HG03378 (cell line): ENCODE data around the gene RALBP1.

Source experiments
- ATAC-seq: cut with Tn5 transposase; IDR thresholded peaks from one replicate; pipeline ENCODE4 v1.9.1; 2021; ENCODE audit warnings: mild to moderate bottlenecking, moderate library complexity; ENCODE audit not compliant: unreplicated experiment

RALBP1 gene

DNA sequence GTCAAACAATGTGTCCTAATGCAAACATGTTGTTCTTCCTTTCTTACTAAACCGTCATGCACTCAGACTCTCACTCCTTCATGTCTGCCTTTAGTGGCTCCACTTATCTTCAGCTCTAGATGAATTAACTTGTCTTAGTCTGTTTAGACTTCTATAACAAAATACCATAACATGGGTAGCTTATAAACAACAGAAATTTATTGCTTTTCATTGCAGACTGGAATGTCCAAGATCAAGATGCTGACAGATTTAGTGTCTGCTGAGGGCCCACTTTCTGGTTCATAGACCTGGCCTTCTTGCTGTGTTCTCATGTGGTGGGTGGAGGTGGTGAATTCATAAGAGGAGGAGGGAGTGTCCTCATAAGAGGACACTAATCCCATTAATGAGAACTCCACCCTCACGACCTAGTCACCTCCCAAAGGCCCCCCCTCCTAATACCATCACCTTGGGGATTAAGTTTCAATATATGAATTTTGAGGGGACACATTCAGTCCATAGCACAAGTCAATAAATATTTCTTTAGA, 32.3 kb downstream of the RALBP1 start:
- no peak for ATAC-seq

DNA sequence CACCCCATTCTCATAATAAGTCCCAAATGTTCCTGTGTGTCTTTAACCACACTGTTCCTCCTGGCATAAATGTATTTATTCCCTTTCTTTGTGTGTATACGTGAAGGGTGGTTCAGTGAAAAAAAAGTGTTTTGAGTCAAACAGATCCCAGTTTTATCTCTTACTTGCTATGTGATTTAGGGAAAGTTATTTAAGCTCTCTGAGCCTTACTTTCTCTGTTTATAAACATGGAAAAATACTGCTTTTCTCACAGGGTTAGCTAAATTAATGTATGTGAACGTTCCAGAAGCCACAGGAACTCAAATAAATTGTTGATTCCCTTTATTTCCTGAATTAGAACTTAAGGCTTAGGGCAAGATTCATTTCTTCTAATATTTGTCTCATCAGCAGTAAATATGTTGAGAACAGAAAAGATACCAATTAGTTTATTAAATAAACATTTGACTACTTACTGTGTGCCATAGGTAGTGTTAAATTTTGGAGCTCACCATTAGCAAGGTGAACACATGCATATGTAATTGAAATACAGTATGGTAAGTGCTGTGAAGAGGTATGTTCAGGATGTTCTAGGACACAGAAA, 33.2 kb downstream of the RALBP1 start:
- ATAC-seq, result no peak

DNA sequence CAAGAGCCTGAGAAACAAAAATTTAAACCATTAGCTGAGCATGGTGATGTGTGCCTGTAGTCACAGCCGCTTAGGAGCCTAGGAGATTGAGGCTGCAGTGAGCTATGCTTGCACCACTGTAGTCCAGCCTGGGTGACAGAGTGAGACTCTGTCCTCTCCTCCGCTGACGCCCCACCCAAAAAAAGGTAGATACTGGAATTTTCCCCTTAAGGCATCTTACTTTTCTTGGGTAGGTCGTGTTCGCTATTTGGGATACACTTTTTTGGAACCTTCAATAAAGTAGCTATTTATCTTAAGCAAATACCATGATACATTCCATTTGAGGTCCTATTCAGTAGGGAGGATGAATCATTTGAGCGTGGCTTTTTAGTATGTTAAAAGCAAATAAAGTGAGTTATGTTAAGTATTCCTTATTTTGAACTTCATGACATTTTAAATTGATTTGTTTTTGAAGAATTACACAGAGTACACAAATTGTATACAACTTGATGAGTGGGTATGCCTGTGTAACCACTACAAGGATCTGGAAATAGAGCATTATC, 38.7 kb downstream of the RALBP1 start:
- no peak for ATAC-seq

DNA sequence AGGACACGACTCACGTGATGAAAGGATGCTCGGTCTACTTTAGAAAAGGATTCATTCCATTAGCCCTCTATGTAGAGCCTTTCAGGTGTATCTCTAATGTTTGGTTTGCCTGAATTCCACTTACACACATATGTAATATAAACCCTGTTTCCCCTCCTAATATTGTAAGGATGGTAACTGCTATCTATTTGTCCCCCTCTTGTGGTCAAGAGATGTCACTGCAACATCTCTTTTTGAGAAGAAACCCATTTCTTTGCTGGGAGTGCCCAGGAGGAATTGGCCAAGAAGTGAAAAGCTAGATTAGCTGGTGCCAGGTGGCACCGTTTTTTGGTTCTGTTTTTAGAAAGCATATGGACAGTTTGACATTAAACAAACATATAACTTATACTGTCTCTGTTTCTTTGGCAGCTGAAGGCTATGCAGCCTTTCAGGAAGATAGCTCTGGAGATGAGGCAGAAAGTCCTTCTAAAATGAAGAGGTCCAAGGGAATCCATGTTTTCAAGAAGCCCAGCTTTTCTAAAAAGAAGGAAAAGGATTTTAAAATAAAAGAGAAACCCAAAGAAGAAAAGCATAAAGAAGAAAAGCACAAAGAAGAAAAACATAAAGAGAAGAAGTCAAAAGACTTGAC, 41.2 kb downstream of the RALBP1 start:
- no peak for ATAC-seq

DNA sequence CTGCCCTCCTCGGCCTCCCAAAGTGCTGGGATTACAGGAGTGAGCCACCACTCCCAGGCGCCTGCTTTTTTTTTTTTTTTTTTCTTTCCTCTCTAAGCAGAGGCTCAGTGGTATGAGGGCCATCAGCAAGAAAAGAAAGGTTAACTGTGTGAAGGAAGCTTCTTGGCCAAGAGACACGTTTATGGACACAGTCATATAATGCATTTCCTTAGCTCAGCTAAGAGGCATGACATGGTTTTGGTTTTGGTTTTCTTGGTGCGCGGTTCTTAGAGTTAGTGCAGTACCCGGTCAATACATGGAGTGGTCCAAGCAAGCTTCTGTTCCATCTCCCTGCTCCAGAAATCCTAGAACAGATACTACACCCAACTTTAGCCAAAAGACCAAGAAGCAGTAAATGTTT, 42.6 kb downstream of the RALBP1 start:
- no peak for ATAC-seq

DNA sequence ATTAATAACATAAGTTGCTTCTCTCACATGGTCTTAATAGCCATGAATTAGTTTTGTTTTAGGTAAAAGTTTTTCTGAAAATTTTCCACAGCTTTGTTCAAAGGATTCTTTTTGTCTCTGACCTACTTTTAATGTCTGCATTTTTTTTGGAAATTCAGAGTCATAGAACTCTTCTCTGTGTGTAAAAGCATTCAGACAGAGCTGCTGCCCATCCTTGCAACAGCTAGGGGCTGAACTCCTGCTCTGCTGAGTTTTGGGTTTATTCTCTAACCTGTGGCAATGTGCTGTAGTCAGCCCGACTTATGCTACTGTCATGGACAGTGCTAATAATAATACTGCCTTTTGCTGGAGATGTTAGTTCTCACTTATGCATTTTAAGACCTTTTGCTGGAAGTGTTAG, 44.1 kb downstream of the RALBP1 start:
- no peak for ATAC-seq

DNA sequence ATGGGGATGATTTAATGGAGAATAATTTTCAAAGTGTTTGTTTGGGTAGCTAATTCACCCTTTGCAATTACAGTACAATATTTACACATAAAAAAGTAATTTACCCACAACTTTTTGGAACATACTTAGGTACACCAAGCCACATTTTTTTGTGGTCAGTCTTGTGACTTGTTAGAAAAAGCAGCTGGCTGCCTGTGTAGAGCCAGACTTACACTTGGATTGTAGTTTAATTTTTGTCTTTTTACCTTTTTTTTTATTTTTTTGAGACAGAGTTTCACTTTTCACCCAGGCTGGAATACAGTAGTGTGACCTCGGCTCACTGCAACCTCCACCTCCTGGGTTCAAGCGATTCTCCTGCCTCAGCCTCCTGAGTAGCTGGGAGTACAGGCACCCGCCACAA, 45.4 kb downstream of the RALBP1 start:
- no peak for ATAC-seq

DNA sequence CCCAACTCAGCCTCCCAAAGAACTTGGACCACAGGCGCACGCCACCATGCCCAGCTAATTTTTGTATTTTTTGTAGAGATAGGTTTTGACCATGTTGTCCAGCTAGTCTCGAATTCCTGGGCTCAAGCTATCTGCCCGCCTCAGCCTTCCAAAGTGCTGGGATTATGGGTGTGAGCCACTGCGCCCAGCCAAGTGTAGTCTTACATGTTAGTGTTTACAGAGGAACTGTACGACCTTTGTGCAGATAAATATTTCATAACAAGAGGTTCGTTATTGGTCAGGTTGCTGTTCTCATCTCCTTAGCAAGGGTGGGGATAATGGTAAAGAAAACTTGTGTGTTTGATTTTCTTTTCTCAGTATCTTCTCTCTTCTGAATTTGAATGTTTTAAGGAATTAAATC, 46.5 kb downstream of the RALBP1 start:
- ATAC-seq, result no peak

DNA sequence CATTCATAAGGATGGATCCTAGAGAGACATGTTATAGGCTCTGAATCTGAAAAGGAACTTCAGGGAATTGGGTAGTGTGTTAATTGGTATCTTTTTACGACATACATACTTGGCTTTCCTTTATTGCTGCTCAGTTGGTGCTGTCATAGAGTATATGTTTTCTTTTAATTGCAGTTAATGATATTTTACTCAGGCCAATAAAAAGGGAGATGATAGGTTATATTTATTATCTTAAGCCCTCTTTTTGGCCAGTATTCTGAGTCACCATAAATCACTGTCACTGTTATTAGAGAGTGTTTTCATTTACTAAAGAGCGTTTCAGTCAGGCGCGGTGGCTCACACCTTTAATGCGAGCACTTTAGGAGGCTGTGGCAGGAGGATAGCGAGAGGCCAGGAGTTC, 47.6 kb downstream of the RALBP1 start:
- ATAC-seq, result no peak

DNA sequence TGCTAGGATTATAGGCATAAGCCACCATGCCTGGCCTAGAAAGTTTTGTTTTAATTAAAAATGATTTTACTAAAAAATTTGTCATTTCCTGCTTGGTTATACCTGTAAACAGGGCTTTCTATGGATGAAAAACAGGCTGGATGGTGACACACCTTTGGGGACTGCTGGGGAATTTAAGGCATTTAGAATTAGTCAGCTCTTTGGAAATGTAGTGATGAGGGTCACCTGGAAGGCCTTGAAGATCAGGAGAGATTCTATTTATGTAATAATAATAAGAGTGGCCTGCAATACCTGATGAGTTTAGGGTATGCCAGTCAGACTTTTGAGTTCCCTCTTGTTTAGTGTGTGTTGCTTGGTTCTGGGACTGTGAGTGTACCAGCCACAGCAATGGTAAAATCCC, 51.1 kb downstream of the RALBP1 start:
- no peak for ATAC-seq

DNA sequence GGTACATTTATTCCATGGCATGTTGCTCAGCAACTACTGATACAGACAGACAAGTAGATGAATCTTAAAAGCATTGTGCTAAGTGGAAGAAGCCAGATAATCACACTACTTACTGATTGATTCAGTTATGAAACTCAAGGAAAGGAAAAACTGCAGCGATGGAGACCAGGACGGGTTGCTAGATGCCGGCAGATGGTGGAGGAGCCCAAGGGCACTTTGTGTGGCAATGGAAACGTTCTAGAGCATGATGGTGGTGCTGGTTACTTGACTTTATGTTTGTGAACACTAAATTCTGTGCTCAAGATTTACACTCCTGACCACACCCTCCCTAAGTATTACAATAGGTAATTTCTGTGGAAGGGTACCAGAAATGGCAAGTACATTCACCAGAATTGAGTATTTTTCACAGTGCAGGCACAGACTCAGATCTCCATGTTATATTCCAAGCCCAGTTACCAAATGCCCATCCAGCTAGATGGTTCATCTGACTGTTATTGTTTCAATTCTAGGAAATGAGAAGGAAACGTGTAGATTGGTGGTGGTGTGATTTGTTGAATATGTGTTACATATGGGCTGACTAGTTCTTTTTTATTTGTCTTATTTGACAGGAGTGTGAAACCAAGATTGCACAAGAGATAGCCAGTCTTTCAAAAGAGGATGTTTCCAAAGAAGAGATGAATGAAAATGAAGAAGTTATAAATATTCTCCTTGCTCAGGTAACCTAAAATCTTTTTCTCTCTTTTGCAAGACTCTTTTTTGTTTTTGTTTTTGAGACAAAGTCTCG, 55.1 kb downstream of the RALBP1 start:
- ATAC-seq, result no peak

DNA sequence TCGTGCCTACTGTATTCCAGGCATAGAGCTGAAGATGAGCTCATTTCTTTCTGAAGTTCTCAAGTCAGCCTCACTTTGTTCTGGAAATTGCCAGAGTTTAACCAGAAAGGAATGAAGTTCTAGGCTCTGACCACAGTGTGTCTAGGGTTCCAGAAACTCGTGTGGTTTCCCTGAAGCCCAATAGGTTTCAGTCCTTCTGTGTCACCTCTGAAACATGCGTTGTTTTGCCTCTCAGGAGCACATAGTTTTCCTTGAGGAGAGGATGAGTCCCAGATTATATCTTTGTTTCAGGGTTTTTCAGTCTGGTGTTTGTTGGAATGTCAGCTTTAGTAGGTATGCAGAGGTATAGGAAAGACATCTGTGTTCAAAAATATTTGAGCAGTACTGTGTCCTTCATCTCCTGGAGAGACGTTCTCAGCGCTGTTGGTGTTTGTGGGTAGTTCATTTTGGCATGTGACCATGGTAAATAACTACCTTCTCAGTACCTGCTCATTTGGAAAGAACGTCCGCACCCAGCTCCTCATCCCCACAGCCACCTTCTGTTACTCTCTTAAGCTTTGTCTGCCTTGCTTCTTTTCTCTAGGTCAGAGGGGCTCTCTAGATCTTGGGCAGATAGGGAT, 56.6 kb downstream of the RALBP1 start:
- ATAC-seq, result no peak

DNA sequence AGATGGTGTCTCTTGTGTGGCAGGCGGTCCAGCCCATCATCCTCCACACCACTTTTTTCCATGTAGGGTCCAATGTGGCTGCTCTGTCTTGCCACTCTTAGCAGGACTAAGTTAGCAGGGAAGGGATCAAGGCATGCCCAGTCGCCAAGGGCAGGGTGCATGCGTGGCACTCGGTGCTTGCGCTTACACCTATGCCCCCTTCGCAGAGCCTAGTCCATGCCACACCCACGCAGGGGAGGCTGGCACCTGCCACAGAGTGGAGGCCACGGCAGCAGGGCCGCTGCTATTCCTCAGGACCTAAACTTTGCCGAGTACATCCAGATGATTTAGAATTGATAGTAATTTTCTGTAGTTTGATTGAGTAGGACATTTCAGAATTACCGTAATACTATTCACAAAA, 59.5 kb downstream of the RALBP1 start:
- no peak for ATAC-seq

DNA sequence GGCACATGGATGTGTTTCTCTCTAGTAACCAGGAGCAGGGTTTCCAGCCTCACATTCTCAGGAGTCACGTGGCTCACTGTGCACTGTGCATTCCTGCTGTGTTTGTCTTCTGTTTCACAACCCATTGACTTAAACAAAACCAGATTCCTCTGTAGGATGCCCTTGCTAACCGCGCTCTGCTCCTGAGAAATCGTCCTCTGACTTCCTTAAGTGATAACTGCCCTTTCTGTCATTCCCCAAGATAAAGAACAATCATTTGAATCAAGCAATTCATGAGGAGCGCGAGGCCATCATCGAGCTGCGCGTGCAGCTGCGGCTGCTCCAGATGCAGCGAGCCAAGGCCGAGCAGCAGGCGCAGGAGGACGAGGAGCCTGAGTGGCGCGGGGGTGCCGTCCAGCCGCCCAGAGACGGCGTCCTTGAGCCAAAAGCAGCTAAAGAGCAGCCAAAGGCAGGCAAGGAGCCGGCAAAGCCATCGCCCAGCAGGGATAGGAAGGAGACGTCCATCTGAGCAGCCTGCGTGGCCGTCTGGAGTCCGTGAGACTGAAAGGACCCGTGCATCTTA, 60.2 kb downstream of the RALBP1 start:
- no peak for ATAC-seq

DNA sequence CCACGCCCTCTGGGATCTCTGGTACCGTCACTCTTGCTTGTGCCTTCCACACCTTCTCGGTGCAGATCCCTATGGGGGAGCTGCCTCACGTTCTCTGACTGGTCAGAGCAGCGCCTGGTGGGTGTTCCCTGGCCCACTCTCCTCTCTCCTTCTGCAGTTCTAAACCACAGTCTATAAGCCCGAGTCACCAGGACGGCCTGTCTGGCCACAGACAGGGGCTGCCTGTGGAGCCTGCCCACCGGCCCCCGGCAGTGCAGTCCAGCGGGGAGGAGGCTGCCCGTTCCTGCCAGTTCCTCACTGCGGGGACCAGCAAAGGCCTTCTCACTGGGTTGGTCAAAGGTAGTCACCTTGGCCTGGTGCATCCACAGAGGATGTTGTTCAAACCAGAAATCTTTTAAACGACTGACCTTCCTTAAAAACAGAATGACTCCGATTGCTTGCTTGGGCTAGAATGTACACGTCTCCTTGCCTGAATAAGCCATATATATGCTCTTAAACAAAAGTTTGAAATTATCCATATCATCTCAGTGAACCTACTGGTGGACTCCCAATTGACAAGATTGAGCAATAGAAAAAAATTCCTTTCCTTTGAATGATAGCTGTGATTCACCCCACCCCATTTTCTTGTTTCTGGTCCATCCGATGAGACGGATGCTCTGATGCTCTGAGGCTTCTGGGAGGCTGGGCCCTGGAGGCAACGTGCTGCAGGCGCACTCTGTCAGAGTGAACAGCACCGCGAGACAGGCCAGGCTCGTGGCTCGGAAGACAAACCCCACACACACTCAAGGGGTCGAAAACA, 61.2 kb downstream of the RALBP1 start:
- ATAC-seq, result no peak

DNA sequence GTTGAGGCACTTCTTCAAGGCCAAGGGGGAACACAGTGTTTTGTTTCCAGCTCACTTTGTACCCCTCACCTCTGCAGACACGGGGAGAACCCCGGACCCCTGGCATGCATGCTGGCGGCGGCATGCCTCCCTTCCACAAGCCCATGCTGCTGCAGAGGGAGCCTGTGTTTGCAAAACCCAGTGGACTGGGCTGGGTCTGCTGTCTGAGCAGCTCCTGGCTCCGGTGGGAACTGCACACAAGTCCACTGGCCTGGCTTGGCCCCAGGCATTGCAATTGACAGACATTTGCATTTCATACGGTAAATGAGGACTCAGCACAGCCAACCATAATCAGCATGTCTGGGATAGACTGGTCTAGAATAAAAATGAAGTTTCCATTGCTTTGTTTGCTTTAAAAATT, 62.4 kb downstream of the RALBP1 start:
- no peak for ATAC-seq

DNA sequence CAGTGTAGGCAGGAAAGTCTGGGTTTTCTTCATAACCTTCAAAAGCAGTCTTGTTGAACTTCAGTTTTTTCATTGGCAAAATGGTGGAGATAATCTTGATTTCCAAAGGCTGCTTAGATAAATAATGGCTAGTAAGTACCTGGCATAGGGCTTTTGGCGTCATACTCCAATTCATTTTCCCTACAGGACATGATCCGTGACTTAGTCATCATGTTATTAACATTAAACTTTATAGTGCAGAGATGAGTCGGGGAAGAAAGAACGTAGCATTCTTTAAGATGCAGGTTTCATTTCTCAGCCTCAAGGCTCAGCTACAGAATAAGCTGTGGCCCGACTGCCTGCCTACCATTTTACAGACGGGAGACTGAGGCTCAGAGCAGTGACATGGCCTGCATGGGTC, 64.0 kb downstream of the RALBP1 start:
- ATAC-seq, result no peak

DNA sequence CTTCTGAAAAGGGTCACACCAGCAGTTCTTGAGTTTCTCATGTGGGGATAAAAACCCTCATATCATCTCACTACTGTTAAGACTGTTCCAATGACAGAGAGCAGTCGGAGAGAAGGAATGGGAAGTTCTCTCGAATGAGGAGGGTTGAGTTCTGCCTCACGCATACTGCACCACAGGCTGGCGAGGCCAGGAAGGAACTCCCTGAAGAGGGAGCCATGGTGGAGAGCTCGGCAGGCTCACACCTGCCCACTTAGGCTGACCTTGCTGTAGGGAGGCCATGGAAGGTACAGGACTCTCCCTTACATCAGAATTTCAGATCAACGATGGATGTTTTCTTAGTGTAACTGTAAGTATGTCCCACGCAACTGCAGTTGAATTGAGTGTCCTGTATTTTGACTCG, 64.6 kb downstream of the RALBP1 start:
- no peak for ATAC-seq

DNA sequence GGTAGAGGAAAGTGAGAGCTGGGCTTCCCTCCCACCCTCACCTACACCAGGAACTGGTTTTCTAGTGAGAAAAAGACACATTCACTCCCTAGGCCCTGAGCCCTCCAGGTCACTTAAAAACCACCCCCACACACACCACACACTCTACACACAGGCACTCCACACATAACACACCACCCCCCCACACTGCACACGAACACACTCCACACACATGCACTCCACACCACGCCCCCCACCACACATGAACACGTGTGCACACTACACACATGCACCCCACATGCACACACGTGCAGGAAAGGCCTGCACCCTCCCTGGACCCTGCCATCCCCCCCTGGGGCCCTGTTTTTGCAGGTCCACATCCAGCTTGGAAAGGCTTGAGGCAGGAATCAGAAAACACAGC, 67.6 kb downstream of the RALBP1 start:
- no peak for ATAC-seq

DNA sequence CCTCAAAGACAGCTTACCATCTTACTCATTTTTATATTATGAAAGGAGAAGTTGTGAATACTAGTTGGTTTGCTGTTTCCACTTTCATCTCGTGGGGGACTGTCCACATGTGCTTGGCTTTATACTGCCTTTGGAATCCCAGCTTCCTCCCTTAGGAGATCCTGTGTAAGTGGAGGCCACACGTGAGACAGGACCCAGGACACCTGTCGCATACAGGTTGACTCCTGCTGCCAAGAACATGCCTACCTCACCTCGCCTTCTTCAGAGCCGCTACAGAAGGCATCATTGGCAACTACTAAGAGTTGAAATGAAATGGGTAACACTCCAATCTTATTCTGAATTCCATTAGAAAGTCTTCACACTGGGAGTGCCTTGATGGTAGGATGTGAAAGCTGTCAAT, 69.7 kb downstream of the RALBP1 start:
- no peak for ATAC-seq
